ENCODE results near the gene CST5. TPM values are rescaled to one million over a fixed set of nuclear protein-coding genes. Genes with fewer than 3 reads are reported as not detected.
"Not testable (repeated sequence)": the region's sequence is repeated elsewhere in the genome, so short reads cannot be mapped to it uniquely, and the experiment has no call there.

Gene CST5
- total and polyA plus RNA-seq, 4 donors, result not detected

GRCh38 chr20:23917024-23917725, 37.6 kb upstream of the CST5 start:
- no peak overlapping the region for H3K9ac ChIP-seq (ENCODE audit: low read depth in 1 of 2, low read length in 2 of 2)
- peaks cover 0 to 3% (median 2%) of the 10 kb centered on the region in 4 donors for H3K27me3 ChIP-seq (ENCODE audit: control insufficient read depth in 4 of 4, insufficient read depth in 4 of 4, low read length in 3 of 4)

GRCh38 chr20:23915844-23916243, 36.3 kb upstream of the CST5 start:
- no peaks in the 10 kb centered on the region for H3K36me3 ChIP-seq (ENCODE audit: control insufficient read depth in 4 of 4, insufficient read depth in 3 of 4, low read depth in 1 of 4, low read length in 3 of 4)
- H3K4me3 ChIP-seq (ENCODE audit: low read depth in 1 of 3, low read length in 3 of 3), result no peak overlapping the region
- TF ChIP-seq, protein P1, sequence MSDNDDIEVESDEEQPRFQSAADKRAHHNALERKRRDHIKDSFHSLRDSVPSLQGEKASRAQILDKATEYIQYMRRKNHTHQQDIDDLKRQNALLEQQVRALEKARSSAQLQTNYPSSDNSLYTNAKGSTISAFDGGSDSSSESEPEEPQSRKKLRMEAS (IDR thresholded peaks at IDR 0.05), result no peak
- TF ChIP-seq YY1 (IDR thresholded peaks at IDR 0.05) (no peak), FOXA1 (IDR thresholded peaks at IDR 0.05) (no peak), HNF4A (conservative IDR thresholded peaks at IDR 0.05) (no peak), JUND (IDR thresholded peaks at IDR 0.05) (no peak), RAD21 (IDR thresholded peaks at IDR 0.05) (no peak), FOXA2 (IDR thresholded peaks at IDR 0.05) (no peak), CTCF (IDR thresholded peaks at IDR 0.05; ENCODE audit: low read depth, low read length, missing input control) (no peak), RXRA (IDR thresholded peaks at IDR 0.05) (no peak), NR2F2 (IDR thresholded peaks at IDR 0.05) (no peak), HNF4G (IDR thresholded peaks at IDR 0.05) (no peak), EGR1 (IDR thresholded peaks at IDR 0.05; ENCODE audit: low read depth in 2 of 2) (no peak), SP1 (IDR thresholded peaks at IDR 0.05) (no peak), TAF1 (conservative IDR thresholded peaks at IDR 0.05) (no peak), GABPA (IDR thresholded peaks at IDR 0.05 in 1 of 2, conservative IDR thresholded peaks at IDR 0.05 in 1 of 2) (no peak)
- TF ChIP-seq, protein P2, sequence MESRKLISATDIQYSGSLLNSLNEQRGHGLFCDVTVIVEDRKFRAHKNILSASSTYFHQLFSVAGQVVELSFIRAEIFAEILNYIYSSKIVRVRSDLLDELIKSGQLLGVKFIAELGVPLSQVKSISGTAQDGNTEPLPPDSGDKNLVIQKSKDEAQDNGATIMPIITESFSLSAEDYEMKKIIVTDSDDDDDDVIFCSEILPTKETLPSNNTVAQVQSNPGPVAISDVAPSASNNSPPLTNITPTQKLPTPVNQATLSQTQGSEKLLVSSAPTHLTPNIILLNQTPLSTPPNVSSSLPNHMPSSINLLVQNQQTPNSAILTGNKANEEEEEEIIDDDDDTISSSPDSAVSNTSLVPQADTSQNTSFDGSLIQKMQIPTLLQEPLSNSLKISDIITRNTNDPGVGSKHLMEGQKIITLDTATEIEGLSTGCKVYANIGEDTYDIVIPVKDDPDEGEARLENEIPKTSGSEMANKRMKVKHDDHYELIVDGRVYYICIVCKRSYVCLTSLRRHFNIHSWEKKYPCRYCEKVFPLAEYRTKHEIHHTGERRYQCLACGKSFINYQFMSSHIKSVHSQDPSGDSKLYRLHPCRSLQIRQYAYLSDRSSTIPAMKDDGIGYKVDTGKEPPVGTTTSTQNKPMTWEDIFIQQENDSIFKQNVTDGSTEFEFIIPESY (IDR thresholded peaks at IDR 0.05), result no peak
- TF ChIP-seq, protein P3, sequence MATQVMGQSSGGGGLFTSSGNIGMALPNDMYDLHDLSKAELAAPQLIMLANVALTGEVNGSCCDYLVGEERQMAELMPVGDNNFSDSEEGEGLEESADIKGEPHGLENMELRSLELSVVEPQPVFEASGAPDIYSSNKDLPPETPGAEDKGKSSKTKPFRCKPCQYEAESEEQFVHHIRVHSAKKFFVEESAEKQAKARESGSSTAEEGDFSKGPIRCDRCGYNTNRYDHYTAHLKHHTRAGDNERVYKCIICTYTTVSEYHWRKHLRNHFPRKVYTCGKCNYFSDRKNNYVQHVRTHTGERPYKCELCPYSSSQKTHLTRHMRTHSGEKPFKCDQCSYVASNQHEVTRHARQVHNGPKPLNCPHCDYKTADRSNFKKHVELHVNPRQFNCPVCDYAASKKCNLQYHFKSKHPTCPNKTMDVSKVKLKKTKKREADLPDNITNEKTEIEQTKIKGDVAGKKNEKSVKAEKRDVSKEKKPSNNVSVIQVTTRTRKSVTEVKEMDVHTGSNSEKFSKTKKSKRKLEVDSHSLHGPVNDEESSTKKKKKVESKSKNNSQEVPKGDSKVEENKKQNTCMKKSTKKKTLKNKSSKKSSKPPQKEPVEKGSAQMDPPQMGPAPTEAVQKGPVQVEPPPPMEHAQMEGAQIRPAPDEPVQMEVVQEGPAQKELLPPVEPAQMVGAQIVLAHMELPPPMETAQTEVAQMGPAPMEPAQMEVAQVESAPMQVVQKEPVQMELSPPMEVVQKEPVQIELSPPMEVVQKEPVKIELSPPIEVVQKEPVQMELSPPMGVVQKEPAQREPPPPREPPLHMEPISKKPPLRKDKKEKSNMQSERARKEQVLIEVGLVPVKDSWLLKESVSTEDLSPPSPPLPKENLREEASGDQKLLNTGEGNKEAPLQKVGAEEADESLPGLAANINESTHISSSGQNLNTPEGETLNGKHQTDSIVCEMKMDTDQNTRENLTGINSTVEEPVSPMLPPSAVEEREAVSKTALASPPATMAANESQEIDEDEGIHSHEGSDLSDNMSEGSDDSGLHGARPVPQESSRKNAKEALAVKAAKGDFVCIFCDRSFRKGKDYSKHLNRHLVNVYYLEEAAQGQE (IDR thresholded peaks at IDR 0.05), result no peak
- TF ChIP-seq, protein P4, sequence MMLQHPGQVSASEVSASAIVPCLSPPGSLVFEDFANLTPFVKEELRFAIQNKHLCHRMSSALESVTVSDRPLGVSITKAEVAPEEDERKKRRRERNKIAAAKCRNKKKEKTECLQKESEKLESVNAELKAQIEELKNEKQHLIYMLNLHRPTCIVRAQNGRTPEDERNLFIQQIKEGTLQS (IDR thresholded peaks at IDR 0.05), result no peak
- WGBS, result 69% methylated on average over 1 of the region's 1 CpG
- no peak overlapping the region for H3K27ac ChIP-seq (ENCODE audit: low read depth in 1 of 2, low read length in 2 of 2)
- H3K9me3 ChIP-seq (ENCODE audit: control insufficient read depth in 4 of 4, low read length in 3 of 4), result no peaks in the 10 kb centered on the region
- H3K9ac ChIP-seq (ENCODE audit: low read depth in 1 of 2, low read length in 2 of 2), result no peak overlapping the region
- peaks cover 0 to 5% (median 3%) of the 10 kb centered on the region in 4 donors for H3K27me3 ChIP-seq (ENCODE audit: control insufficient read depth in 4 of 4, insufficient read depth in 4 of 4, low read length in 3 of 4)
- DNase-seq (ENCODE audit: low spot score), result no peak
- H3K4me1 ChIP-seq (ENCODE audit: control insufficient read depth in 4 of 4, insufficient read depth in 4 of 4, low read length in 3 of 4), result no peaks in the 10 kb centered on the region

More at GRCh38 chr20:23917024-23917725, 37.6 kb upstream of the CST5 start:
- no peak for TF ChIP-seq HNF4G (IDR thresholded peaks at IDR 0.05)
- H3K9me3 ChIP-seq (ENCODE audit: control insufficient read depth in 4 of 4, low read length in 3 of 4), result no peaks in the 10 kb centered on the region
- H3K4me1 ChIP-seq (ENCODE audit: control insufficient read depth in 4 of 4, insufficient read depth in 4 of 4, low read length in 3 of 4), result no peaks in the 10 kb centered on the region
- H3K36me3 ChIP-seq (ENCODE audit: control insufficient read depth in 4 of 4, insufficient read depth in 3 of 4, low read depth in 1 of 4, low read length in 3 of 4), result no peaks in the 10 kb centered on the region
- H3K27ac ChIP-seq (ENCODE audit: low read depth in 1 of 2, low read length in 2 of 2), result no peak overlapping the region
- WGBS, result 86% methylated on average over 9 of the region's 9 CpGs
- no peak overlapping the region for H3K4me3 ChIP-seq (ENCODE audit: low read depth in 1 of 3, low read length in 3 of 3)
- no peak for DNase-seq (ENCODE audit: low spot score)

- 72% methylated on average over 4 of the region's 4 CpGs for WGBS
- H3K27me3 ChIP-seq (ENCODE audit: control insufficient read depth in 4 of 4, insufficient read depth in 4 of 4, low read length in 3 of 4); H3K9me3 ChIP-seq (ENCODE audit: control insufficient read depth in 4 of 4, low read length in 3 of 4); H3K27ac ChIP-seq (ENCODE audit: low read depth in 1 of 2, low read length in 2 of 2); H3K4me3 ChIP-seq (ENCODE audit: low read depth in 1 of 3, low read length in 3 of 3); DNase-seq (ENCODE audit: low spot score); H3K36me3 ChIP-seq (ENCODE audit: control insufficient read depth in 4 of 4, insufficient read depth in 3 of 4, low read depth in 1 of 4, low read length in 3 of 4); H3K9ac ChIP-seq (ENCODE audit: low read depth in 1 of 2, low read length in 2 of 2); H3K4me1 ChIP-seq (ENCODE audit: control insufficient read depth in 4 of 4, insufficient read depth in 4 of 4, low read length in 3 of 4): not testable (repeated sequence)
Measured at GRCh38 chr20:23914469-23914868, 34.9 kb upstream of the CST5 start.
